Central memory CD8-positive, alpha-beta T cell (primary cell): ENCODE data around the gene MT1M.
A peak's percentile ranks its signal among the peaks of the same experiment; 100 is the strongest.
"Not testable (repeated sequence)": the region's sequence is repeated elsewhere in the genome, so short reads cannot be mapped to it uniquely, and the experiment has no call there.

Experiments
- ATAC-seq: fragments of 150-1000 bp; cut with Tn5 transposase; replicated peaks from 2 replicates; pipeline ENCODE4 v1.10.0; 2022; ENCODE audit warnings: mild to moderate bottlenecking, moderate FRiP score, moderate number of reproducible peaks; ENCODE audit not compliant: poor library complexity, severe bottlenecking; ENCODE audit errors: extremely low read depth
- DNase-seq, 2 donors: peaks; one replicate each; pipeline ENCODE4 v3.0.0; 2021; ENCODE audit warnings: low spot score in 2 of 2
- H3K27ac Mint-ChIP-seq: one replicate; pipeline ENCODE4 v1.8.0; 2022; ENCODE audit warnings: low read depth, mild to moderate bottlenecking, moderate library complexity, mixed read lengths
- H3K27me3 Mint-ChIP-seq: one replicate; pipeline ENCODE4 v1.8.0; 2022; ENCODE audit warnings: mixed read lengths
- H3K36me3 Mint-ChIP-seq: one replicate; pipeline ENCODE4 v1.8.0; 2022; ENCODE audit warnings: mild to moderate bottlenecking, moderate library complexity, mixed read lengths; ENCODE audit not compliant: insufficient read depth
- H3K4me1 Mint-ChIP-seq: one replicate; pipeline ENCODE4 v1.8.0; 2022; ENCODE audit warnings: mixed read lengths
- H3K4me3 Mint-ChIP-seq: one replicate; pipeline ENCODE4 v1.8.0; 2022; ENCODE audit warnings: mild to moderate bottlenecking, moderate library complexity, mixed read lengths
- H3K9me3 Mint-ChIP-seq: one replicate; pipeline ENCODE4 v1.8.0; 2022; ENCODE audit warnings: mixed read lengths

MT1M gene

GRCh38 chr16:56611281-56611833 is 21.1 kb upstream of the MT1M start:
- peaks cover 5% of the 10 kb centered on the region for H3K36me3 Mint-ChIP-seq
- H3K9me3 Mint-ChIP-seq, result no peaks in the 10 kb centered on the region
- H3K27me3 Mint-ChIP-seq, result no peaks in the 10 kb centered on the region
- H3K4me3 Mint-ChIP-seq, result peak overlapping the region; percentile 98
- peaks cover 46% of the 10 kb centered on the region for H3K4me1 Mint-ChIP-seq
- DNase-seq (no peak), ATAC-seq (no peak)
- H3K27ac Mint-ChIP-seq, result peak overlapping the region; percentile 91

- ATAC-seq, result no peak
- Mint-ChIP-seq H3K9me3 (no peaks in the 10 kb centered on the region), H3K27me3 (peaks cover 14% of the 10 kb centered on the region), H3K4me1 (peaks cover 27% of the 10 kb centered on the region), H3K4me3 (no peak overlapping the region), H3K27ac (peak overlapping the region; percentile 64), H3K36me3 (peaks cover 3% of the 10 kb centered on the region)
- no peak for DNase-seq
Observed at GRCh38 chr16:56613706-56614105, 18.8 kb upstream of the MT1M start.

- ATAC-seq (no peak), DNase-seq (no peak)
- Mint-ChIP-seq H3K27ac (no peak overlapping the region), H3K36me3 (no peaks in the 10 kb centered on the region), H3K4me3 (no peak overlapping the region), H3K27me3 (peaks cover 14% of the 10 kb centered on the region), H3K4me1 (peaks cover 18% of the 10 kb centered on the region), H3K9me3 (no peaks in the 10 kb centered on the region)
Observed at GRCh38 chr16:56614549-56614991, 17.9 kb upstream of the MT1M start.

- no peaks in the 10 kb centered on the region for H3K9me3 Mint-ChIP-seq
- DNase-seq (no peak), ATAC-seq (no peak)
- no peak overlapping the region for H3K4me3 Mint-ChIP-seq
- H3K4me1 Mint-ChIP-seq, result peaks cover 12% of the 10 kb centered on the region
- peaks cover 14% of the 10 kb centered on the region for H3K27me3 Mint-ChIP-seq
- H3K36me3 Mint-ChIP-seq, result no peaks in the 10 kb centered on the region
- H3K27ac Mint-ChIP-seq, result no peak overlapping the region
Observed at GRCh38 chr16:56615353-56615752, 17.1 kb upstream of the MT1M start.

- H3K27me3 Mint-ChIP-seq, result peaks cover 14% of the 10 kb centered on the region
- DNase-seq (no peak), ATAC-seq (no peak)
- H3K27ac Mint-ChIP-seq, result no peak overlapping the region
- H3K4me3 Mint-ChIP-seq, result peak overlapping the region; percentile 44
- no peaks in the 10 kb centered on the region for H3K4me1 Mint-ChIP-seq
- H3K9me3 Mint-ChIP-seq, result no peaks in the 10 kb centered on the region
- no peaks in the 10 kb centered on the region for H3K36me3 Mint-ChIP-seq
Observed at GRCh38 chr16:56616608-56617211, 15.7 kb upstream of the MT1M start.

GRCh38 chr16:56617212-56618085 is 15.0 kb upstream of the MT1M start:
- ATAC-seq (no peak), DNase-seq (no peak)
- Mint-ChIP-seq H3K4me1 (no peaks in the 10 kb centered on the region), H3K27ac (no peak overlapping the region), H3K27me3 (peaks cover 14% of the 10 kb centered on the region), H3K4me3 (peak overlapping the region; percentile 53), H3K9me3 (no peaks in the 10 kb centered on the region), H3K36me3 (no peaks in the 10 kb centered on the region)

- H3K27me3 Mint-ChIP-seq, result peaks cover 14% of the 10 kb centered on the region
- H3K27ac Mint-ChIP-seq, result no peak overlapping the region
- H3K4me1 Mint-ChIP-seq, result no peaks in the 10 kb centered on the region
- H3K9me3 Mint-ChIP-seq, result no peaks in the 10 kb centered on the region
- ATAC-seq, result no peak
- no peaks in the 10 kb centered on the region for H3K36me3 Mint-ChIP-seq
- no peak for DNase-seq
- no peak overlapping the region for H3K4me3 Mint-ChIP-seq
Observed at GRCh38 chr16:56618138-56618537, 14.3 kb upstream of the MT1M start.

- Mint-ChIP-seq H3K36me3 (peaks cover 2% of the 10 kb centered on the region), H3K27me3 (peaks cover 14% of the 10 kb centered on the region), H3K9me3 (no peaks in the 10 kb centered on the region), H3K27ac (no peak overlapping the region), H3K4me3 (no peak overlapping the region), H3K4me1 (peaks cover 8% of the 10 kb centered on the region)
- ATAC-seq (no peak), DNase-seq (no peak)
Observed at GRCh38 chr16:56620339-56620897, 12.0 kb upstream of the MT1M start.

- not testable (repeated sequence) for H3K9me3 Mint-ChIP-seq, H3K27ac Mint-ChIP-seq, H3K4me3 Mint-ChIP-seq, ATAC-seq, DNase-seq, H3K36me3 Mint-ChIP-seq
- Mint-ChIP-seq H3K27me3 (peaks cover 10% of the 10 kb centered on the region), H3K4me1 (peaks cover 15% of the 10 kb centered on the region)
Observed at GRCh38 chr16:56621665-56622445, 10.6 kb upstream of the MT1M start.

GRCh38 chr16:56623184-56623583 is 9.3 kb upstream of the MT1M start:
- H3K9me3 Mint-ChIP-seq, H3K27me3 Mint-ChIP-seq, H3K27ac Mint-ChIP-seq, H3K36me3 Mint-ChIP-seq, ATAC-seq, DNase-seq, H3K4me3 Mint-ChIP-seq: not testable (repeated sequence)
- peaks cover 15% of the 10 kb centered on the region for H3K4me1 Mint-ChIP-seq

GRCh38 chr16:56623637-56624036 is 8.8 kb upstream of the MT1M start:
- ATAC-seq, result no peak
- no peak for DNase-seq
- Mint-ChIP-seq H3K4me1 (peaks cover 15% of the 10 kb centered on the region), H3K27ac (no peak overlapping the region), H3K27me3 (no peaks in the 10 kb centered on the region), H3K9me3 (no peaks in the 10 kb centered on the region), H3K4me3 (no peak overlapping the region), H3K36me3 (peaks cover 5% of the 10 kb centered on the region)
